Mesothelial cell of epicardium (in vitro differentiated cells): ENCODE results near the gene NTM. TPM values are rescaled to one million over a fixed set of nuclear protein-coding genes. Genes with fewer than 3 reads are reported as not detected.

Experiments used
- DNase-seq, 2 experiments: peaks; one replicate each; pipeline ENCODE4 v3.0.0; 2021; ENCODE audit warnings: low spot score in 2 of 2; ENCODE audit not compliant: unreplicated experiment in 2 of 2
- H3K27ac Mint-ChIP-seq: 2 replicates; pipeline ENCODE4 v1.8.0; 2021; ENCODE audit warnings: mixed read lengths
- H3K27me3 Mint-ChIP-seq: 2 replicates; pipeline ENCODE4 v1.8.0; 2021; ENCODE audit warnings: low read depth, mixed read lengths
- H3K36me3 Mint-ChIP-seq: 2 replicates; pipeline ENCODE4 v1.8.0; 2021; ENCODE audit warnings: mixed read lengths
- H3K4me1 Mint-ChIP-seq: 2 replicates; pipeline ENCODE4 v1.8.0; 2021; ENCODE audit warnings: mixed read lengths
- H3K4me3 Mint-ChIP-seq: 2 replicates; pipeline ENCODE4 v1.8.0; 2021; ENCODE audit warnings: mild to moderate bottlenecking, moderate library complexity, mixed read lengths
- H3K9me3 Mint-ChIP-seq: 2 replicates; pipeline ENCODE4 v1.8.0; 2021; ENCODE audit warnings: mixed read lengths
- CTCF ChIP-seq: fragments of 200-600 bp; sonication (generic); IDR thresholded peaks from one replicate; pipeline ENCODE4 v1.5.0; 2021; ENCODE audit warnings: antibody characterized with exemption; ENCODE audit not compliant: unreplicated experiment
- total RNA-seq: library from RNA; stranded (reverse); gene quantifications from 3 replicates; pipeline ENCODE4 v1.2.1, GENCODE V29; 2021

Gene NTM
- total RNA-seq, 1 donor from 2014 or later: 3.9 TPM

GRCh38 chr11:131703311-131703710 is 332.9 kb downstream of the NTM start:
- no peak for DNase-seq
- peaks cover 59% of the 10 kb centered on the region for H3K27me3 Mint-ChIP-seq
- H3K4me3 Mint-ChIP-seq: no peak overlapping the region
- H3K9me3 Mint-ChIP-seq: peaks cover 34% of the 10 kb centered on the region
- no peak for TF ChIP-seq CTCF
- no peak overlapping the region for H3K27ac Mint-ChIP-seq
- peaks cover 1% of the 10 kb centered on the region for H3K36me3 Mint-ChIP-seq
- no peaks in the 10 kb centered on the region for H3K4me1 Mint-ChIP-seq

DNA sequence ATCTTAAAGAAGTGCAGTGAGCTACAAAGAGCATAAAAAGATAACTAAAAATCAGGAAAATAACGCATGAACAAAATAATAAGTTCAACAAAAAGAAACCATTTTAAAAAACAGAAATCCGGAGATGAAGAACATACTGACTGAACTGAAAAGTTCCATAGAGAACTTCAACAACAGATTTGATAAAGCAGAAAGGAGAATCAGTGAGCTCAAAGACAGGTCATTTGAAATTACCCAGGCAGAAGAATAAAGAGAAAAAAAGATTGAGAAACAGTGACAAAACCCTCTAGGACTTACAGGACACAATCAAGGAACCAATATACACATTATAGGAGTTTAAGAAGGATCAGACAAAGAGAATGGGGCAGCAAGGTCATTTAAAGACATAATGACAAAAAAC is 334.3 kb downstream of the NTM start:
- TF ChIP-seq CTCF: no peak
- Mint-ChIP-seq H3K4me1 (no peaks in the 10 kb centered on the region), H3K27ac (no peak overlapping the region), H3K36me3 (peaks cover 1% of the 10 kb centered on the region), H3K4me3 (no peak overlapping the region), H3K9me3 (peaks cover 34% of the 10 kb centered on the region), H3K27me3 (peaks cover 57% of the 10 kb centered on the region)
- no peak for DNase-seq

DNA sequence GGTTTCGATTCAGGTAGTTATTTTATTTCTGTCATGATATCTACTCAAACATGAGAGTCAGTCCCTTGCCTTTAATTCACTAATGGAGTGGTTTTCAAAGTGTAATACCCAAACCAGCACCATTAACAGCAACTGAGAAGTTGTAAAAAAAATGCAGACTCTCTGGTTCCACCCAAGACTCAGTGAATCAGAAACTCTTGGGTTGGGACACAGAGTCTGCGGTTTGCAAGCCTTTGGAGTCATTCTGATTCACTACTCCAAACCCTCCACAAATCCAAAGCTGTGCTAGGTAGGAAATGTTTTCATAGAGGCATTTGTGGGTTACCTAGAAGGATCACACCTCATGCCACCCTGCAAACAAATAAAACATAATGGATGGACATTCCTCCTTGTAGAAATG is 340.1 kb downstream of the NTM start:
- Mint-ChIP-seq H3K4me3 (no peak overlapping the region), H3K9me3 (peaks cover 32% of the 10 kb centered on the region), H3K27ac (no peak overlapping the region), H3K4me1 (no peaks in the 10 kb centered on the region), H3K27me3 (peaks cover 47% of the 10 kb centered on the region), H3K36me3 (no peaks in the 10 kb centered on the region)
- DNase-seq: no peak
- no peak for TF ChIP-seq CTCF

GRCh38 chr11:131712897-131713296 is 342.5 kb downstream of the NTM start:
- Mint-ChIP-seq H3K36me3 (no peaks in the 10 kb centered on the region), H3K27ac (no peak overlapping the region), H3K4me1 (no peaks in the 10 kb centered on the region), H3K9me3 (peaks cover 18% of the 10 kb centered on the region), H3K4me3 (no peak overlapping the region), H3K27me3 (peaks cover 60% of the 10 kb centered on the region)
- no peak for DNase-seq
- TF ChIP-seq CTCF: no peak

DNA sequence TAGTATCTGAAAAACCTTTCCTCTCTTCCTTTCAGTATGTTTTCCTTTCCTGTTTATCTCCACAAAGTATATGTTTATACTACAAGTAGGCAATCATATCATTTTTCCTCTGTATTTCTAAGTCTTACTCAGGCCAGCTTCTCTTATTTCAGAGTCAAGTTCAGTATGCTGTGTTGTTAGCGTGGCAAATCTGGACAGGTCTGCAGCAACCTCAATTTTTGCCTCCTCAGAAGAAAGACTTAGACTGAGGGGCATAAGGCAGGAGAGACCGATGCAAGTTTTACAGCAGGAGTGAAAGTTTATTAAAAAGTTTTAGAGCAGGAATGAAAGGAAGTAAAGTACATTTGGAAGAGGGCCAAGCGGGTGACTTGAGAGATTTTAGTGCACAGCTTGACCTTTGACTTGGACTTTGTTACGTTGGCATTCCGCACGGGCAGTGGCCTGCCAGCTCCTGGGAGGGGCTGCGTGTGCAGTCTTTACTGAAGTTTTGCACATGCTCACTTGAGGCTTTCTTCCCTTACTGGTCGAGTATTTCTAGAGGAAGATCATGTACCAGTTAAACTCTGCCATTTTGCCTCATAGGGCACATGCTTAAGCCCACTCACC is 343.2 kb downstream of the NTM start:
- no peak for TF ChIP-seq CTCF
- H3K4me1 Mint-ChIP-seq: no peaks in the 10 kb centered on the region

DNA sequence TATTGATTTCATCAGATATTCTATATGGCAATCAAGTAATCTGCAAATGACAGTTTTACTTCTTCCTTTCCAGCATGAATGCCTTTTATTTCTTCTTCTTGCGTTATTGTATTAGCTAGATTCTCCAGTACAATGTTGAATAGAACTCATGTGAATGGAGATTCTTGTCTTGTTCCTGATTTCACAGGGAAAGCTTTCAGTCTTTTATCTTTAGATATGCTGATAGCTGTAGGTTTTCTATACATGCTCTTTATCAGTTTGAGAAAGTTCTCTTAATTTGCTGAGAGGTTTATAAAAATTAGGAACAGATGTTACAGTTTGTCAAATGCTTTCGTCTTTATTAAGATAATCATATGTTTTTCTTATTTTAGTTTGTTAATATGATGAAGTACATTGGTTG is 347.2 kb downstream of the NTM start:
- H3K27ac Mint-ChIP-seq: no peak overlapping the region
- H3K9me3 Mint-ChIP-seq: peaks cover 12% of the 10 kb centered on the region
- H3K4me3 Mint-ChIP-seq: no peak overlapping the region
- H3K36me3 Mint-ChIP-seq: no peaks in the 10 kb centered on the region
- H3K27me3 Mint-ChIP-seq: peaks cover 63% of the 10 kb centered on the region
- DNase-seq: no peak
- TF ChIP-seq CTCF: no peak
- H3K4me1 Mint-ChIP-seq: no peaks in the 10 kb centered on the region

More for the DNA sequence above, 343.2 kb downstream of the NTM start:
- no peak for DNase-seq
- Mint-ChIP-seq H3K4me3 (no peak overlapping the region), H3K27me3 (peaks cover 66% of the 10 kb centered on the region), H3K36me3 (no peaks in the 10 kb centered on the region), H3K27ac (no peak overlapping the region), H3K9me3 (peaks cover 18% of the 10 kb centered on the region)
